Measurements from ENCODE around the gene TBC1D22B.

TBC1D22B gene

DNA sequence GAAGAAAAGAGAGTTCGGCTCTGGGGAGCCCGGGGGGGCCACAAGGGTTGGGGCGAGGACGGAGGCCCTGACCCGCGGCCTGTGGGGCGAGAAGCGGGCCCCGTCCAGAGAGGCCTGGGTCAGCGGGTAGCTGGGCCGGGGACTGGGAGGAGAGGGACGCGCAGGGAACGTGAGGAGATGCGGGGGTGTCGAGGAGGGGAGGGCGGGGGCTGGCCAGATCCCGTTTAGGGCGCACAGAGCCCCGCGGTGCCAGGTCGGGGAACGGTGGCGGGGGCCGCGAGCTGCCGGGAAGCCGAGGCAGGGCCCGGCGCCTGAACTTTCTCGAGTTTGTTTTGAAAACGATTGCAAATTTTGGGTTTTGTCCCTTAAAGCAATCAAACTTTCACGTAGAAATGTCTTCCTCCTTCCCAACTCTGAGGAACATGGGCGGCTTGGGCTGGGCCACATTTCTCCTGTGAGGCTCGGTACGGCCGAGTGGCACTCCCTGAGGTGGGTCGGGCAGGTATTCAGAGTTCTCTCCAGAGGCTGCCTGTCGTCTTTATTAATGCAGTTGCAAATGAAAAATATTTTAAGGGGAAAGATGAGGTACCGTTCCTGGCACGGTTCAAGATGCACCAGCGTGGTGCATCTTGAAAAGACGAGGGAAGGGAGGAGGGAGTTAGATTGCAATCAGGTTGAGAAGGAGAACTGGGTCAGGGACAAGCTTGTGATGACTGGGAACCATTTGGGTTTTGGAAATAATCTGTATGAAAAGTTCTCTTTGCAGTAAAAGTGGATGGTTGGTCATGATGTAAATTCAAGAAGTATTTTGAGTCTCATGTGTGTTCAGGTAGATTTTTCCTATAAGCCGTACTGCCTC, 97.2 kb downstream of the TBC1D22B start:
- H3K4me2 ChIP-seq (ENCODE audit: low read length, poor library complexity, severe bottlenecking): peak overlapping the region; percentile 84
- H2BK120ac ChIP-seq (ENCODE audit: low read depth, low read length): no peak overlapping the region
- H3K4me3 ChIP-seq (ENCODE audit: insufficient read depth in 1 of 2, low read depth in 1 of 2, low read length in 2 of 2): peak overlapping the region; percentile 95 to 96
- no peak overlapping the region for H2AK5ac ChIP-seq (ENCODE audit: low read length, severe bottlenecking)
- peak overlapping the region; percentile 48 to 57 for H3K18ac ChIP-seq (ENCODE audit: low read depth in 1 of 2, low read length in 2 of 2)
- WGBS: 4% methylated on average over 32 of the region's 44 CpGs
- H3K9ac ChIP-seq (ENCODE audit: low read length): peak overlapping the region; percentile 95
- H3K9me3 ChIP-seq (ENCODE audit: control insufficient read depth, low read length): no peaks in the 10 kb centered on the region
- peaks cover 1% of the 10 kb centered on the region for H3K4me1 ChIP-seq (ENCODE audit: control insufficient read depth, insufficient read depth, low read depth, low read length)
- no peak overlapping the region for H3K14ac ChIP-seq (ENCODE audit: low read length in 2 of 2)
- H2BK12ac ChIP-seq (ENCODE audit: low read length in 2 of 2): no peak overlapping the region
- H4K91ac ChIP-seq (ENCODE audit: low read length): no peak overlapping the region
- H2BK15ac ChIP-seq (ENCODE audit: low read depth, poor library complexity, severe bottlenecking): peak overlapping the region; percentile 88
- DNase-seq: peak; percentile 39
- peak overlapping the region in 1 of 2 experiments; percentile 23 for H3K23ac ChIP-seq (ENCODE audit: low read length in 2 of 2)
- H3K79me1 ChIP-seq (replicated peaks; ENCODE audit: low read length, poor library complexity, severe bottlenecking): peaks cover 22% of the 10 kb centered on the region
- H3K27ac ChIP-seq (ENCODE audit: low read length, poor library complexity, severe bottlenecking): no peak overlapping the region
- H3K27me3 ChIP-seq (ENCODE audit: control insufficient read depth in 1 of 2, insufficient read depth in 1 of 2, low read length in 2 of 2): no peaks in the 10 kb centered on the region
- peak overlapping the region in 1 of 2 experiments; percentile 94 for H3K4ac ChIP-seq (ENCODE audit: low read depth in 1 of 2, low read length in 2 of 2)
- peak overlapping the region; percentile 94 for H2AFZ ChIP-seq (ENCODE audit: low read depth, low read length)
- no peaks in the 10 kb centered on the region for H3K36me3 ChIP-seq (ENCODE audit: control insufficient read depth in 1 of 2, insufficient read depth in 2 of 2, low read depth in 1 of 2, low read length in 2 of 2)
- H2BK5ac ChIP-seq (ENCODE audit: low read depth, low read length, poor library complexity, severe bottlenecking): peak overlapping the region; percentile 14
- H4K8ac ChIP-seq (ENCODE audit: low read length): peak overlapping the region; percentile 48

GRCh38 chr6:37357288-37357687, 99.7 kb downstream of the TBC1D22B start:
- H2BK120ac ChIP-seq (ENCODE audit: low read depth, low read length): no peak overlapping the region
- H3K14ac ChIP-seq (ENCODE audit: low read length in 2 of 2): no peak overlapping the region
- H3K4me1 ChIP-seq (ENCODE audit: control insufficient read depth, insufficient read depth, low read depth, low read length): peaks cover 1% of the 10 kb centered on the region
- no peak overlapping the region for H3K4ac ChIP-seq (ENCODE audit: low read depth in 1 of 2, low read length in 2 of 2)
- H3K18ac ChIP-seq (ENCODE audit: low read depth in 1 of 2, low read length in 2 of 2): no peak overlapping the region
- no peak overlapping the region for H2AFZ ChIP-seq (ENCODE audit: low read depth, low read length)
- peaks cover 29% of the 10 kb centered on the region for H3K79me1 ChIP-seq (replicated peaks; ENCODE audit: low read length, poor library complexity, severe bottlenecking)
- no peak overlapping the region for H2AK5ac ChIP-seq (ENCODE audit: low read length, severe bottlenecking)
- no peak overlapping the region for H2BK15ac ChIP-seq (ENCODE audit: low read depth, poor library complexity, severe bottlenecking)
- no peak overlapping the region for H2BK12ac ChIP-seq (ENCODE audit: low read length in 2 of 2)
- no peak overlapping the region for H2BK5ac ChIP-seq (ENCODE audit: low read depth, low read length, poor library complexity, severe bottlenecking)
- no peak overlapping the region for H3K4me2 ChIP-seq (ENCODE audit: low read length, poor library complexity, severe bottlenecking)
- H3K23ac ChIP-seq (ENCODE audit: low read length in 2 of 2): no peak overlapping the region
- no peak overlapping the region for H3K4me3 ChIP-seq (ENCODE audit: insufficient read depth in 1 of 2, low read depth in 1 of 2, low read length in 2 of 2)
- no peak overlapping the region for H3K9ac ChIP-seq (ENCODE audit: low read length)
- H4K91ac ChIP-seq (ENCODE audit: low read length): no peak overlapping the region
- H3K27ac ChIP-seq (ENCODE audit: low read length, poor library complexity, severe bottlenecking): no peak overlapping the region
- no peak for DNase-seq
- H3K27me3 ChIP-seq (ENCODE audit: control insufficient read depth in 1 of 2, insufficient read depth in 1 of 2, low read length in 2 of 2): no peaks in the 10 kb centered on the region
- no peak overlapping the region for H4K8ac ChIP-seq (ENCODE audit: low read length)
- WGBS: no CpG with 5 or more reads among the region's 1 CpG
- H3K9me3 ChIP-seq (ENCODE audit: control insufficient read depth, low read length): no peaks in the 10 kb centered on the region
- H3K36me3 ChIP-seq (ENCODE audit: control insufficient read depth in 1 of 2, insufficient read depth in 2 of 2, low read depth in 1 of 2, low read length in 2 of 2): peaks cover 3 to 18% of the 10 kb centered on the region in 2 experiments

- peaks cover 3 to 23% of the 10 kb centered on the region in 2 experiments for H3K36me3 ChIP-seq (ENCODE audit: control insufficient read depth in 1 of 2, insufficient read depth in 2 of 2, low read depth in 1 of 2, low read length in 2 of 2)
- H4K8ac ChIP-seq (ENCODE audit: low read length): no peak overlapping the region
- no peak overlapping the region for H2AFZ ChIP-seq (ENCODE audit: low read depth, low read length)
- no peak overlapping the region for H2BK12ac ChIP-seq (ENCODE audit: low read length in 2 of 2)
- H4K91ac ChIP-seq (ENCODE audit: low read length): no peak overlapping the region
- peaks cover 1% of the 10 kb centered on the region for H3K4me1 ChIP-seq (ENCODE audit: control insufficient read depth, insufficient read depth, low read depth, low read length)
- no peak overlapping the region for H2BK15ac ChIP-seq (ENCODE audit: low read depth, poor library complexity, severe bottlenecking)
- no peak overlapping the region for H3K14ac ChIP-seq (ENCODE audit: low read length in 2 of 2)
- H3K27me3 ChIP-seq (ENCODE audit: control insufficient read depth in 1 of 2, insufficient read depth in 1 of 2, low read length in 2 of 2): no peaks in the 10 kb centered on the region
- 92% methylated on average over 1 of the region's 2 CpGs for WGBS
- no peak overlapping the region for H3K4me3 ChIP-seq (ENCODE audit: insufficient read depth in 1 of 2, low read depth in 1 of 2, low read length in 2 of 2)
- H3K23ac ChIP-seq (ENCODE audit: low read length in 2 of 2): no peak overlapping the region
- H2BK120ac ChIP-seq (ENCODE audit: low read depth, low read length): no peak overlapping the region
- H3K4me2 ChIP-seq (ENCODE audit: low read length, poor library complexity, severe bottlenecking): no peak overlapping the region
- no peak overlapping the region for H3K4ac ChIP-seq (ENCODE audit: low read depth in 1 of 2, low read length in 2 of 2)
- no peak overlapping the region for H3K18ac ChIP-seq (ENCODE audit: low read depth in 1 of 2, low read length in 2 of 2)
- H3K27ac ChIP-seq (ENCODE audit: low read length, poor library complexity, severe bottlenecking): no peak overlapping the region
- no peak overlapping the region for H2AK5ac ChIP-seq (ENCODE audit: low read length, severe bottlenecking)
- no peak overlapping the region for H3K9ac ChIP-seq (ENCODE audit: low read length)
- no peak overlapping the region for H2BK5ac ChIP-seq (ENCODE audit: low read depth, low read length, poor library complexity, severe bottlenecking)
- DNase-seq: no peak
- peaks cover 29% of the 10 kb centered on the region for H3K79me1 ChIP-seq (replicated peaks; ENCODE audit: low read length, poor library complexity, severe bottlenecking)
- H3K9me3 ChIP-seq (ENCODE audit: control insufficient read depth, low read length): no peaks in the 10 kb centered on the region
Observed at GRCh38 chr6:37357860-37358259, 100.3 kb downstream of the TBC1D22B start.

- Histone ChIP-seq H3K27me3 (ENCODE audit: control insufficient read depth in 1 of 2, insufficient read depth in 1 of 2, low read length in 2 of 2) (no peaks in the 10 kb centered on the region), H3K18ac (ENCODE audit: low read depth in 1 of 2, low read length in 2 of 2) (no peak overlapping the region), H4K8ac (ENCODE audit: low read length) (no peak overlapping the region), H3K27ac (ENCODE audit: low read length, poor library complexity, severe bottlenecking) (no peak overlapping the region), H3K23ac (ENCODE audit: low read length in 2 of 2) (no peak overlapping the region), H3K4me3 (ENCODE audit: insufficient read depth in 1 of 2, low read depth in 1 of 2, low read length in 2 of 2) (no peak overlapping the region), H2BK15ac (ENCODE audit: low read depth, poor library complexity, severe bottlenecking) (no peak overlapping the region), H3K4me1 (ENCODE audit: control insufficient read depth, insufficient read depth, low read depth, low read length) (peaks cover 1% of the 10 kb centered on the region), H3K79me1 (replicated peaks; ENCODE audit: low read length, poor library complexity, severe bottlenecking) (peaks cover 31% of the 10 kb centered on the region), H4K91ac (ENCODE audit: low read length) (no peak overlapping the region), H3K9me3 (ENCODE audit: control insufficient read depth, low read length) (no peaks in the 10 kb centered on the region), H3K14ac (ENCODE audit: low read length in 2 of 2) (no peak overlapping the region), H3K36me3 (ENCODE audit: control insufficient read depth in 1 of 2, insufficient read depth in 2 of 2, low read depth in 1 of 2, low read length in 2 of 2) (peaks cover 3 to 32% of the 10 kb centered on the region in 2 experiments), H2AK5ac (ENCODE audit: low read length, severe bottlenecking) (no peak overlapping the region), H2BK5ac (ENCODE audit: low read depth, low read length, poor library complexity, severe bottlenecking) (no peak overlapping the region), H2BK120ac (ENCODE audit: low read depth, low read length) (no peak overlapping the region), H2AFZ (ENCODE audit: low read depth, low read length) (no peak overlapping the region), H3K4ac (ENCODE audit: low read depth in 1 of 2, low read length in 2 of 2) (no peak overlapping the region), H3K9ac (ENCODE audit: low read length) (no peak overlapping the region), H2BK12ac (ENCODE audit: low read length in 2 of 2) (no peak overlapping the region), H3K4me2 (ENCODE audit: low read length, poor library complexity, severe bottlenecking) (no peak overlapping the region)
- WGBS: 93% methylated on average over 2 of the region's 3 CpGs
- DNase-seq: no peak
Observed at GRCh38 chr6:37359039-37359438, 101.5 kb downstream of the TBC1D22B start.
